GM23338 (cell line): ENCODE data around the gene KCNAB3. TPM values are rescaled to one million over a fixed set of nuclear protein-coding genes. Genes with fewer than 3 reads are reported as not detected.

Experiments used
- ATAC-seq: fragments of 200-7000 bp; cut with Tn5 transposase; 3 replicates; pipeline ENCODE4 v1.9.1; 2020
- DNase-seq: peaks from one replicate; pipeline ENCODE4 v3.0.0-alpha.2; 2015; ENCODE audit warnings: low spot score
- H2AFZ ChIP-seq: fragments of 200-600 bp; sonication (generic); 2 replicates; pipeline ENCODE4 v1.8.0; 2016; ENCODE audit warnings: antibody characterized with exemption, mild to moderate bottlenecking, moderate library complexity
- H3F3A ChIP-seq: fragments of 200-600 bp; sonication (generic); replicated peaks from 2 replicates; pipeline ENCODE4 v1.8.0; 2017; ENCODE audit warnings: antibody characterized with exemption, mixed run types, low read depth
- H3K27ac ChIP-seq: fragments of 200-600 bp; sonication (generic); 2 replicates; pipeline ENCODE4 v1.6.1; 2016; ENCODE audit warnings: low read depth
- H3K27me3 ChIP-seq: fragments of 200-600 bp; sonication (generic); 2 replicates; pipeline ENCODE4 v1.8.0; 2016; ENCODE audit warnings: mild to moderate bottlenecking, mixed run types, moderate library complexity; ENCODE audit not compliant: insufficient read depth
- H3K36me3 ChIP-seq: fragments of 200-600 bp; sonication (generic); 2 replicates; pipeline ENCODE4 v1.8.0; 2016; ENCODE audit warnings: mild to moderate bottlenecking; ENCODE audit not compliant: insufficient read depth
- H3K4me1 ChIP-seq: fragments of 200-600 bp; sonication (generic); 2 replicates; pipeline ENCODE4 v1.8.0; 2016; ENCODE audit warnings: mild to moderate bottlenecking, moderate library complexity; ENCODE audit not compliant: insufficient read depth
- H3K4me2 ChIP-seq: fragments of 200-600 bp; sonication (generic); 2 replicates; pipeline ENCODE4 v1.7.1; 2017; ENCODE audit warnings: mixed run types
- H3K4me3 ChIP-seq: fragments of 200-600 bp; sonication (generic); 2 replicates; pipeline ENCODE4 v1.6.1; 2016; ENCODE audit warnings: mixed run types
- H3K79me2 ChIP-seq: fragments of 200-600 bp; sonication (generic); replicated peaks from 2 replicates; pipeline ENCODE4 v1.8.0; 2017; ENCODE audit warnings: mild to moderate bottlenecking; ENCODE audit not compliant: insufficient read depth
- H3K9me2 ChIP-seq: fragments of 200-600 bp; sonication (generic); 2 replicates; pipeline ENCODE4 v1.8.0; 2017; ENCODE audit not compliant: insufficient read depth
- H4K20me1 ChIP-seq: fragments of 200-600 bp; sonication (generic); replicated peaks from 2 replicates; pipeline ENCODE4 v1.8.0; 2017; ENCODE audit warnings: mild to moderate bottlenecking; ENCODE audit not compliant: insufficient read depth
- H3K27ac Mint-ChIP-seq: 2 replicates; pipeline ENCODE4 v1.8.0; 2020; ENCODE audit warnings: inconsistent platforms, mild to moderate bottlenecking, moderate library complexity, mixed read lengths
- H3K27me3 Mint-ChIP-seq: 3 replicates; pipeline ENCODE4 v1.8.0; 2022; ENCODE audit warnings: low read depth, mild to moderate bottlenecking, moderate library complexity, mixed read lengths, inconsistent platforms; ENCODE audit not compliant: insufficient read depth, poor library complexity
- H3K36me3 Mint-ChIP-seq: 3 replicates; pipeline ENCODE4 v1.8.0; 2021; ENCODE audit warnings: low read depth, mild to moderate bottlenecking, inconsistent platforms, moderate library complexity, mixed read lengths
- H3K4me1 Mint-ChIP-seq: 3 replicates; pipeline ENCODE4 v1.8.0; 2020; ENCODE audit warnings: mild to moderate bottlenecking, inconsistent platforms, mixed read lengths
- H3K4me3 Mint-ChIP-seq: 3 replicates; pipeline ENCODE4 v1.8.0; 2021; ENCODE audit warnings: moderate library complexity, mild to moderate bottlenecking, inconsistent platforms, mixed read lengths
- H3K9me3 Mint-ChIP-seq: 3 replicates; pipeline ENCODE4 v1.8.0; 2020; ENCODE audit warnings: moderate library complexity, mild to moderate bottlenecking, inconsistent platforms, mixed read lengths
- CREB1 ChIP-seq: fragments of 250-450 bp; sonication (Bioruptor Pico); IDR thresholded peaks from 2 replicates; pipeline ENCODE4 v1.5.0; 2020; ENCODE audit warnings: low read depth, mild to moderate bottlenecking, moderate library complexity
- CTCF ChIP-seq, 2 experiments: fragments of 200-600 bp in 1 of 2; sonication (generic) in 1 of 2; conservative IDR thresholded peaks; 2 replicates each; pipeline versions ENCODE4 v1.5.1 to v1.6.1; 2016 to 2017; ENCODE audit warnings: antibody characterized with exemption in 2 of 2, low read depth in 2 of 2, mild to moderate bottlenecking in 2 of 2, moderate library complexity in 1 of 2
- ETS1 ChIP-seq: IDR thresholded peaks from 2 replicates; pipeline ENCODE4 v1.6.1; 2016; ENCODE audit warnings: antibody characterized with exemption
- EZH2 ChIP-seq: fragments of 200-600 bp; sonication (generic); IDR thresholded peaks from one replicate; pipeline ENCODE4 v1.8.0; 2017; ENCODE audit warnings: antibody characterized with exemption, mild to moderate bottlenecking, low read depth; ENCODE audit not compliant: unreplicated experiment
- EZH2phosphoT487 ChIP-seq: fragments of 200-600 bp; sonication (generic); IDR thresholded peaks from one replicate; pipeline ENCODE4 v1.8.1; 2018; ENCODE audit warnings: antibody characterized with exemption; ENCODE audit not compliant: unreplicated experiment
- JUNB ChIP-seq: IDR thresholded peaks from one replicate; pipeline ENCODE4 v1.6.1; 2016; ENCODE audit warnings: antibody characterized with exemption; ENCODE audit not compliant: unreplicated experiment
- NANOG ChIP-seq: IDR thresholded peaks from 2 replicates; pipeline ENCODE4 v1.6.1; 2016; ENCODE audit warnings: antibody characterized with exemption, borderline replicate concordance
- POLR2AphosphoS5 ChIP-seq: IDR thresholded peaks from 2 replicates; pipeline ENCODE4 v1.6.1; 2016; ENCODE audit warnings: antibody characterized with exemption, low read depth
- REST ChIP-seq: IDR thresholded peaks from one replicate; pipeline ENCODE4 v1.6.1; 2018; ENCODE audit warnings: antibody characterized with exemption; ENCODE audit not compliant: unreplicated experiment
- STAT1 ChIP-seq: IDR thresholded peaks from one replicate; pipeline ENCODE4 v1.6.1; 2016; ENCODE audit warnings: antibody characterized with exemption; ENCODE audit not compliant: unreplicated experiment
- ZNF114 ChIP-seq: fragments of 250-450 bp; sonication (Bioruptor Pico); IDR thresholded peaks from 2 replicates; pipeline ENCODE4 v1.5.0; 2020; ENCODE audit warnings: mild to moderate bottlenecking, moderate library complexity
- ZNF331 ChIP-seq: fragments of 250-450 bp; sonication (Bioruptor Pico); IDR thresholded peaks from 2 replicates; pipeline ENCODE4 v1.5.0; 2020; ENCODE audit warnings: low read depth, mild to moderate bottlenecking, moderate library complexity
- ZNF462 ChIP-seq: fragments of 250-450 bp; sonication (Bioruptor Pico); IDR thresholded peaks from 2 replicates; pipeline ENCODE4 v1.5.0; 2020; ENCODE audit warnings: mild to moderate bottlenecking, moderate library complexity
- polyA plus RNA-seq: library from polyadenylated mRNA; unstranded; fragments of >200 nt; fragmentation: Nextera tagmentation; extraction: Ambion mirVana; gene quantifications from 2 replicates; pipeline ENCODE4 v1.2.1, GENCODE V29; 2016
- total RNA-seq: library from RNA; depleted of rRNA; stranded (reverse); fragments of >200 nt; shearing (Covaris generic); gene quantifications from 2 replicates; pipeline ENCODE4 v1.2.3, GENCODE V29; 2014

The KCNAB3 gene
- total and polyA plus RNA-seq, 2 experiments from 2014 or later, result 0.45 to 1.0 TPM

GRCh38 chr17:7945651-7946050 is 16.0 kb upstream of the KCNAB3 start:
- H2AFZ ChIP-seq, result no peak overlapping the region
- DNase-seq (no peak), ATAC-seq (no peak)
- no peaks in the 10 kb centered on the region for H3K9me3 Mint-ChIP-seq
- H3K36me3 ChIP-seq, result peaks cover 3% of the 10 kb centered on the region
- TF ChIP-seq REST (no peak), ETS1 (no peak), CREB1 (CRISPR knock-in tag) (no peak), ZNF331 (no peak), EZH2phosphoT487 (no peak), JUNB (no peak), CTCF (conservative IDR thresholded peaks at IDR 0.05; ENCODE audit: low read depth in 2 of 2) (no peak), POLR2AphosphoS5 (no peak), EZH2 (no peak), STAT1 (no peak), NANOG (no peak), ZNF114 (no peak), ZNF462 (CRISPR knock-in tag) (no peak)
- H3K79me2 ChIP-seq, result no peaks in the 10 kb centered on the region
- no peaks in the 10 kb centered on the region for H3K4me1 Mint-ChIP-seq
- H3K4me1 ChIP-seq, result no peaks in the 10 kb centered on the region
- H3K4me3 ChIP-seq, result no peak overlapping the region
- H3K4me3 Mint-ChIP-seq, result no peak overlapping the region
- H3K4me2 ChIP-seq, result no peak overlapping the region
- H3K36me3 Mint-ChIP-seq, result peaks cover 70% of the 10 kb centered on the region
- H3K27ac ChIP-seq, result no peak overlapping the region
- H3K27ac Mint-ChIP-seq, result no peak overlapping the region
- no peaks in the 10 kb centered on the region for H3F3A ChIP-seq
- peaks cover 5% of the 10 kb centered on the region for H3K27me3 Mint-ChIP-seq
- no peaks in the 10 kb centered on the region for H3K9me2 ChIP-seq
- H3K27me3 ChIP-seq, result no peaks in the 10 kb centered on the region
- no peaks in the 10 kb centered on the region; the same call in 1 of the 2 replicates for H4K20me1 ChIP-seq
